Activated T-cell treated with anti-CD3 and anti-CD28 coated beads for 4 hours (primary cell): ENCODE measurements around the gene PHF23.

Experiments
- DNase-seq: peaks from one replicate; pipeline ENCODE4 v3.0.0-alpha.2; 2020

The PHF23 gene

GRCh38 chr17:7219812-7220592 is 19.3 kb downstream of the PHF23 start, which contains the start of the genes ACADVL and DLG4:
Gene ACADVL, plus strand, starts transcription at chr17:7219938. Its CDS starts 47 bp downstream, at chr17:7219985.
Gene DLG4, minus strand, starts transcription at chr17:7219836.
- peak; percentile 61 for DNase-seq

DNA sequence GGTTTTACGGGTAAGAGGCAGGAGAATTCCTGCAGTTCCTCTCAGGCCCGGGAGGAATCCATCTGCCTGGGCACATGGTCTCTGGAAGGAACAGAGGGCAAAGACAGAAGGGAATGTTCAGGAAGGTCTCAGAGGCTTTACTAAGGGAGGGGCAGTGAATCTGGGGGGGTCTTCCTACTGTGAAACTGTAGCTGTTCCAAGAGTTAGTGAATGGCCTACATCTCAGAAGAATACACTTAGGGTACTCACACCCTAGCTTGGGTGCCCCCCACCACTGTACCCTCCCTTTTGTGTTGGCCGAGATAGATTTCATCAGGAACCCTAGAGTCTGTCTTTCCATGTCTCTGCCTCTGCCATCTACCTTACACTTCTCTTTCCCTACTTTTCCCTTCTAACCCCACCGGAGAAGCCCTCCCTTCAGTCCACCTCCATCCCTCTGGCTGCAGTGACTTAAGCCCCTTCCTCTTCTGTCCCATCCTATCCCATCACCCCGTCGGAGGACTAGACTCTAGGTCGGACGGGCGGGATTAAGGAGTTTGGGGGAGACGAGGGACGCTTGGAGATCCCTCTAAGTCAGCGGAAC is 19.9 kb downstream of the PHF23 start:
- DNase-seq: no peak

- no peak for DNase-seq
Measured at GRCh38 chr17:7218758-7219157, 20.5 kb downstream of the PHF23 start.

DNA sequence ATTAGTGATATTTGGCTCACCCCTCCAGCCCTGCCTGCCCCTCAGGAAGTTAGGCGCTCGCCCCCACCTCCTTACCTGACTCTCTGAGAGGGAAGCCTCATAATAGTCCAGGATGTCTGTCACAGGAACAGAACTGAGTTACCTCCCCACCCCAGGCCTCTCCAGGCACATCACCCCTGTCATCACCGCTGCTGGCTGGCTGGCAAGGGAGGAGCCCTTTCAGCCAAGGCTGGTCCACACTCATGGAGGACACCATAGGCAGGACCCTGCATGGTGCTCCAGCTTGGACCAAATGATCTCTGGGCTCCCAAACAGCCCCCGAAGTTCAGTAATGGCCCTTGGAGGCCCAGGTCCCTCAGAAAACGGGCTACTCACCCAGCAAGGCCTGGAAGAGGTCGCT is 21.1 kb downstream of the PHF23 start:
- DNase-seq: no peak

DNA sequence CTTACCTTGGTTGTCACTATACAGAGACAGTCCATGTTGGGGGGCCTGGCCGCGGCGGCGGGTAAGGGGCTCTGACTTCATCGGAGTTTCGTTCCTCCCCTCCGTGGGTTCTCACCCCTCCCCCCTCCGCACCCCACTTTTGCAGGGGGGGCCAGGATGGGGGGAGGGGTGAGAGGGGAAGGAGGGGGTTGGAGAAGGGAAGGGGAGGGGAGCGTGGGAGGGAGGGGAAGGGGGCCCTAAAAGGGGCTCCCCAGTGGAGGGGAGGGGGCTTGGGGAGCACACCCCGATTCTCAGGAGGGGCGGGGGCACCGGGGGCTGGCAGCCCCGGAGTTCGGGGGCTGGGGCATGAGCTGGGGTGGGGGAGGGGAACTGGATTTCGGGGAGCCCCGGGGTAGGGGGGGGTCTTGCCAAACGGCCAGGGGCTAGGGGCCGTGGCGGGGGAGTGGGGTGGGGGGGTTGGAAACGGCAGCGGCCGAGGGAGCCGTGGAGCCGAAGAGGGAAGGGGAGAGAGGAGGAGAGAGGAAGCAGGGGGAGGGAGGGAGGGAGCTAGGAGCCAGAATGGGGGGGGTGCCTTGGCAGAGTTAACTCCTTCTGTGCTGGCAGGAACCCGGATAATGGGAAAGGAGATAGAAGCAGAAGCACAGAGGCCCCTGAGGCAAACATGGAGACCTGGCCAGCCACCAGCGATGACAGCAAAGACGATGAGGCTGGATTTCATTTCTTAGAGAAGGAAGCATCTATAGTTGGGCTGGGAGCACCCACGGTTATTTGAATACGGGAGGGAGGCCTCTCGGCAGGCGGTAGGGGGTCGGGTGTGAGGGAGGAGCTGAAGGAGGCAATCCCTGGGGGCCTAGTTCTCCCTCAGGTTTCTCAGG is 21.9 kb downstream of the PHF23 start:
- DNase-seq: no peak

GRCh38 chr17:7216242-7217112 is 22.8 kb downstream of the PHF23 start:
- no peak for DNase-seq

- no peak for DNase-seq
Measured at GRCh38 chr17:7215652-7216180, 23.5 kb downstream of the PHF23 start.

- DNase-seq: no peak
Measured at GRCh38 chr17:7215136-7215638, 24.1 kb downstream of the PHF23 start.

- DNase-seq: peak; percentile 98
Measured at GRCh38 chr17:7214300-7215135, 24.7 kb downstream of the PHF23 start.

- DNase-seq: peak; percentile 42
Measured at GRCh38 chr17:7213895-7214299, 25.4 kb downstream of the PHF23 start.

DNA sequence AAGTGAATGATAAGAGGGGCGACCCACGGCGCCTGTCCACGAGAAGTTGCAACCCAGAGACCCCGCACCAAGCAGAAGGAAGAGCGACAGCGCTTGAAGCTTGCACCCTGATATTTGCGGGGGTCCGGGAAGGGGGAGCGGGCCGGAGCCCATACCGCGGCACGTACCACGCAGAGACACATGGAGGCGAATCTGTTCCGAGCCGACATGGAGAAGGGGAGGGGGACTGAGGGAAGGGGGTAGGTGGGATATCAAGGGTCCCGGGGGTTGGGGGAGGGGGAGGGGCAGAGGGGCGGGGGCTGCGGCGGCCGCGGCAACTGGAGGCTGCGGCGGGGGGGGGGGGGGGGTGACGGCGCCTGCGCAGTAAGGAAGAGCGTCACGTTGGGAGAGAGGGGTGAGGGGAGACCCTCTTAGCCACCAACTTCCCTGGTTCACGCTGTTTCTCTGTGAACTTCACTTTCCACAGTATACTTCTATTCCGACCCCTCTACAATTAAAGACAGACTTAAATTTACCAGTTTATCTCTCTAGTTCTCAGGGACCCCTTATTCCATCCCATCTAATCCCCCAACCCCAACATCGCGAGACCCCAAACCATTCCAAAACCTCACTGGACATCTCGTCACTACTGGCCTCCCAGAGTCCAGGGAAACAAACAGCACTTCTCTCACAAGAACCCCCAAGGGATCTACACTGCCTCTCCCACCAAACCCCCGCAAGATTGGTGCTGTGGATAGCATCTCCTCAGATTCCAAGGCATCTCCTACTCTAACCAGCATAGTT is 27.6 kb downstream of the PHF23 start:
- DNase-seq: no peak

- no peak for DNase-seq
Measured at GRCh38 chr17:7208754-7209460, 30.4 kb downstream of the PHF23 start.

DNA sequence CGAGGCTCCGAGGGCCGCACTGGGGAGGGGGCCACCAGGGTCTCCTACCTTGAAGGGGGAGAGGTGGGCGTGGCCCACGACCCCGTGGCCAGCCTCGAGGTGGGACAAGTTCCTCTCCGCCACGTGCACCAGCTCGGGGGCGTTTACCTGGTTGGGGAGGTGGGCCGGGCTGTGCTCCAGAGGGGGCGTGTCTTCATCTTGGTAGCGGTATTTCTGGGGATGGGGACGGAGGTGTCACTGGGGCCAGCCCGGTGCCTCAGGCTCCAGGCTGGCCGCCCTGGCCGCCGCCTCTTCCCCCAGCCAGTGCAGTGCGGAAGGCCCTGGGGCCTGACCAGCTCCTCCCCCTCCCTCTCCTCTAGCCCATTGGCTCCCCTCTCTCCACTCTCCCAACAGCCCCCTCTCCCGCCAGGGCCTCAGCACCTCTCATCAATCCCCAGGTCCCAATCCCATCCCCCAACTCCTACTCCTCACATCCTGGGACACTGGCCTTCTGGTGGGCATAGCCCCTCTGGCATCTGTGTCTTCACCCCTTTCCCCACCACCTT is 31.2 kb downstream of the PHF23 start:
- DNase-seq: no peak

GRCh38 chr17:7207120-7208001 is 31.9 kb downstream of the PHF23 start:
- DNase-seq: no peak

DNA sequence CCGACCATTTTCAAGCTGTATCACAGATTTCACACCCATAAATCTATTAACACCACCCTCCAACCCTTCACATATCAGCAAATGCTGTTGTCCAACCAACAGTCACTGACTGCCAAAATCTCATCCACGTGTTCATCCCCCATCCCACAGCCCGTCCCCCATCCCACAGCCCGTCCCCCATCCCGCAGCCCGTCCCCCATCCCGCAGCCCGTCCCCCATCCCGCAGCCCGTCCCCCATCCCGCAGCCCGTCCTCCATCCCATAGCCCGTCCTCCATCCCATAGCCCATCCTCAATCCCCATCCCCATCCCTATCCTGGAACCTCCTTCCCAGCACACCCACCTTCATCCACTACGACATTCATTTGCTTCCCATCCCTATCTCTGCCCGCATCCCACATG is 33.7 kb downstream of the PHF23 start:
- no peak for DNase-seq

DNA sequence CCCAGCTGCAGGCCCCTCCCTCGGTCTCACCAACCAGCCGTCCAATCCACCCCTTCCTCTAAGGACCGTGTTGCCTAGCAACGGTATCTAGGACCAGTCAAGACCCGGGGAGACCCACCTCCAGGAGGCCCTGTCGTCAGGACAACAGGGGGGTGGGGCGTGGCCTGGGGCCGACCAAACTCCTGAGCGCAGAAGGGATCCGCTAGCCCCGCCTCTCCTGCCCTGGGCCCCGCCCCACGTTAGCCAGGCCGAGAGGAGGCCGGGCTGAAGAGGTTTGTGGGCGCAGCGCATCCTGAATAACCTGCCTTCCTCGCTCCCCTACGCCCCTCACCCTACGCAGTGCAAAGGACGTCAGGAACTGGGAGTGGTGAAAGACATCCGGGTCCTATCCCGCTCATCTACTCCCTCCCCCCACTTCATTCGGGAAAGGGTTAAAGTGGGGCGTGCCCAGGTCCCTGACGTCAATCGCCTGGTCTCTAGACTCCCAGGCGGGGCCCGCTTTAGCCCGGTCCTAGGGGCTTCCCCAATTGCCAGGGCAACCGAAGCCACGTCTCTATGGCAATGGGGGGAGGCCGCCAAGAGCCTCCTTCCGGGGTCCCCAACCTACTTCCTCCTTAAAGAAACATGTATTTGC is 34.3 kb downstream of the PHF23 start:
- peak; percentile 85 for DNase-seq

- no peak for DNase-seq
Measured at GRCh38 chr17:7204336-7204735, 34.9 kb downstream of the PHF23 start.

DNA sequence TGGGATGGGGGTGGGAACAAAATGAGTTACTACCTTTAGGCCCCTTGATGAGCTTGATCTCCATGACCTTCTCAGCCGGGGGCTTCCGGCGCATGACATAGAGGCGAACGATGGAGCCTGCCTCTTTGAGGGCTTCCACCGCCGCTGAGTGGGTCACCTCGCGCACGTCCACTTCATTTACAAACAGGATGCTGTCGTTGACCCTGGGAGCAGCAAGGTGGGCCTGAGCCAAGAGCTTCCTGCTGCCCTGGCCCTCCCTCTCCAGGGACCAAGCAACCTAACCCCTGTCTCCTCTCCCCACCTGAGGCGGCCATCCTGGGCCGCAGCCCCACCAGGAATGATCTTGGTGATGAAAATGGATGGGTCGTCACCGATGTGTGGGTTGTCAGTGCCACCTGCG is 35.9 kb downstream of the PHF23 start:
- DNase-seq: no peak
